Pancreas (tissue), 10 donors: ENCODE measurements around the gene NTF3. TPM values are rescaled to one million over a fixed set of nuclear protein-coding genes. Genes with fewer than 3 reads are reported as not detected.

Experiments used
- ATAC-seq, 4 donors: fragments of 200-7000 bp; cut with Tn5 transposase; one replicate each; pipeline versions ENCODE4 v1.8.0 to v1.9.1; 2020; ENCODE audit warnings: mild to moderate bottlenecking in 4 of 4, moderate library complexity in 4 of 4
- DNase-seq, 6 donors: peaks; one replicate each; pipeline ENCODE4 v3.0.0-alpha.2; 2020
- FAIRE-seq: peaks from 2 replicates; lab custom pipeline; 2012; peaks lifted over from hg19 to GRCh38; lab: Jason Lieb, UNC
- H3K27ac ChIP-seq, 4 donors: fragments of 200-600 bp; sonication (generic); 1 replicate in 3 of 4; 2 replicates in 1 of 4; pipeline versions ENCODE4 v1.5.0 to v1.8.0; 2020
- H3K27me3 ChIP-seq, 4 donors: fragments of 200-600 bp; one replicate each; pipeline ENCODE4 v1.8.0; 2021
- H3K36me3 ChIP-seq, 3 donors: fragments of 200-600 bp; sonication (generic) in 1 of 3; one replicate each; pipeline versions ENCODE4 v1.5.0 to v1.8.0; 2020 to 2021
- H3K4me1 ChIP-seq, 3 donors: fragments of 200-600 bp; one replicate each; pipeline ENCODE4 v1.8.0; 2021
- H3K4me3 ChIP-seq, 4 donors: fragments of 200-600 bp; sonication (generic) in 2 of 4; one replicate each; pipeline versions ENCODE4 v1.5.0 to v1.8.0; 2020 to 2021
- H3K9me3 ChIP-seq, 4 donors: fragments of 200-600 bp; one replicate each; pipeline ENCODE4 v1.8.0; 2021
- CTCF ChIP-seq, 4 donors: fragments of 200-600 bp; sonication (generic) in 3 of 4; IDR thresholded peaks; one replicate each; pipeline versions ENCODE4 v1.5.0 to v1.8.0; 2021; ENCODE audit warnings: antibody characterized with exemption in 4 of 4
- WGBS, 2 donors: extraction: QIAGEN DNeasy Blood & Tissue Kit; methylation state at CpG; one replicate each; pipeline ENCODE4 v1.1.7; 2013; 5-methylcytosine and 5-hydroxymethylcytosine counted together
- intact Hi-C, 3 donors: fragments of 100-400 bp; cut with DNase I; formaldehyde crosslinking; loops; one replicate each; pipeline versions ENCODE4 v1.11.1 to v1.14.2; 2022
- polyA plus RNA-seq, 2 donors: library from polyadenylated mRNA; stranded (reverse); fragments of 200-250 nt; gene quantifications; one replicate each; pipeline ENCODE4 v1.2.3, GENCODE V29; 2013
- total RNA-seq, 6 donors: library from RNA; stranded (reverse); fragmentation: NEBNext Ultra II Directional in 4 of 6; extraction: Animal tissue kit (Norgen Biotek cat#: 25700) in 4 of 6; gene quantifications; one replicate each; pipeline versions ENCODE4 v1.2.1 to v1.2.4, GENCODE V29; 2021 to 2023
- donor health status: healthy with polysubstance abuse.
- donor health status: DM: no; HTN: no; CAD: no; lungs with moderate emphysema.
- donor health status: DM: no; HTN: no; CAD: no.
- donor health status: control.
- donor health status: control.
- donor health status: Bipolar disorder and iron deficiency.
- donor health status: DM: yes; HTN: yes; CAD: no.
- donor health status: DM: no; HTN: no; CAD: no.
- donor health status: DM: no; HTN: no; CAD: no.
- donor health status: DM: yes; HTN: yes; CAD: no.

NTF3 gene
- total and polyA plus RNA-seq, 8 donors, result 0.46 to 0.63 TPM; not detected in 6

GRCh38 chr12:5493018-5493417 is 61.1 kb downstream of the NTF3 start:
- Histone ChIP-seq H3K4me1 (no peaks in the 10 kb centered on the region), H3K27ac (no peak overlapping the region), H3K4me3 (no peak overlapping the region), H3K27me3 (peaks cover 0 to 13% (median 0%) of the 10 kb centered on the region in 4 donors), H3K9me3 (no peaks in the 10 kb centered on the region), H3K36me3 (no peaks in the 10 kb centered on the region)
- intact Hi-C loops, result no loop called here
- no peak for FAIRE-seq
- TF ChIP-seq CTCF (IDR thresholded peaks at IDR 0.05), result no peak
- no peak for DNase-seq
- no peak for ATAC-seq
- 63 to 73% methylated on average over 7 of the region's 7 CpGs for WGBS, 2 donors

GRCh38 chr12:5494343-5494742 is 62.4 kb downstream of the NTF3 start:
- FAIRE-seq (no peak), ATAC-seq (no peak), DNase-seq (no peak)
- Histone ChIP-seq H3K27me3 (peaks cover 0 to 13% (median 0%) of the 10 kb centered on the region in 4 donors), H3K27ac (no peak overlapping the region), H3K4me3 (no peak overlapping the region), H3K9me3 (no peaks in the 10 kb centered on the region), H3K36me3 (no peaks in the 10 kb centered on the region), H3K4me1 (no peaks in the 10 kb centered on the region)
- intact Hi-C loops, result no loop called here
- 86 to 92% methylated on average over 28 of the region's 28 CpGs for WGBS, 2 donors
- no peak for TF ChIP-seq CTCF (IDR thresholded peaks at IDR 0.05)

DNA sequence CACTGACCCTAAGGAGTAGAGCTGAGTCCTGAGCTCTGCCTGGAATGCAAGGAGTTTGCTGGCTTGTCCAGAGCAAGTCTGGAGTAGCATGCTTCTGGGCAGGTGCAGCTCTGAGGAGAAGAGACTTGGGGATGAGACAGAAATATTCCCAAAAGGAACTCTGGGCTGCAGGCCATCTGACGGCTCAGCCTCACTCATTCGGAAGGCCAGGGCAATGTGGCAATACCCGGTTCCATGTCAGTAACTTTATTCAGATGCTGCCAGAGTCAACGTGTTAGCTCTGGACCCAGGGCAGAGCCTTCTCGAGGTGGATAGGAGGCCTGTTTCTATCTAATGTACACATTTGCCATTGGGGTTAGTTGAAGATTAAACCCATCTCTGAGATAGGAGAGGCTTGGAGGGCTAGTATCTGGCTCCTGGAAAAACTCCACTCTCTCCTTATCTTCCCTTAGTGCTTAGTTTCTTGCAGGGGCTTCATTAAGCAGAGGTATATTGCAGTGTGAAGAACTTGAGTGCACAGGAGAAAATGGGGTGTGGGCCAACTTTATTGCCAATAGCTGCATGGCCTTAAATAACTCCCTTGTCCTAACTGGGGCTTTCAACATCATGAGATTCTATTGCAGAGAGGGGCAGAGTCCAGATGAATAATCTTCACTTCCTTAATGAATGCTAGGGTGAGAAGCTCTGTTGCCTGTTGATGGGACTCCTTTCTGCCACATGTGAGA is 65.6 kb downstream of the NTF3 start:
- no peak overlapping the region for H3K4me3 ChIP-seq
- DNase-seq (no peak), ATAC-seq (no peak), FAIRE-seq (no peak)
- peaks cover 0 to 15% (median 0%) of the 10 kb centered on the region in 4 donors for H3K27me3 ChIP-seq
- 22 to 26% methylated on average over 5 of the region's 5 CpGs for WGBS, 2 donors
- TF ChIP-seq CTCF (IDR thresholded peaks at IDR 0.05), result no peak
- no peaks in the 10 kb centered on the region for H3K36me3 ChIP-seq
- H3K9me3 ChIP-seq, result no peaks in the 10 kb centered on the region
- H3K27ac ChIP-seq, result no peak overlapping the region
- intact Hi-C loops, result no loop called here
- H3K4me1 ChIP-seq, result no peaks in the 10 kb centered on the region

DNA sequence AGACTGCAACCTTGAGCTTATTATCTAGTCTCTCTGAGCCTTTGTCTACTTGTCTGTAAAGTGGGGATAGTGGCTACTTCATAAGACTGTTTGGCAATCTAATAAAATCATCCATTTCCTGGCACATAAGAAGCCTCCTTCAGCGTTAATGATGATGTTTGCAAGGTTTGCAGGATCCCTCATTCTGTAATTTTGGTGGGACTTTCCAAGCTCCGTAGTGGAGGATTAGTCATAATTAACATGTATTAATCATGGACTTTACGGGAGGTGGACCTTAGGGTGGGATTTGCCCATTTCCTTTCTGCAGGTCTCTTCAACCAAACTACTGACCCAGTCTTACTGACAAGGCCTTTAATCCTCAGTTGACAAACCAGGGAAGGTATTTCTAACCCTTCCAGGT is 66.2 kb downstream of the NTF3 start:
- FAIRE-seq (no peak), DNase-seq (no peak), ATAC-seq (no peak)
- intact Hi-C loops, result no loop called here
- Histone ChIP-seq H3K27me3 (peaks cover 0 to 10% (median 0%) of the 10 kb centered on the region in 4 donors), H3K9me3 (no peaks in the 10 kb centered on the region), H3K36me3 (no peaks in the 10 kb centered on the region), H3K4me1 (no peaks in the 10 kb centered on the region), H3K27ac (no peak overlapping the region), H3K4me3 (no peak overlapping the region)
- 87 to 89% methylated on average over 3 of the region's 3 CpGs for WGBS, 2 donors
- TF ChIP-seq CTCF (IDR thresholded peaks at IDR 0.05), result no peak

GRCh38 chr12:5498806-5499205 is 66.9 kb downstream of the NTF3 start:
- ATAC-seq (no peak), DNase-seq (no peak), FAIRE-seq (no peak)
- H3K36me3 ChIP-seq, result no peaks in the 10 kb centered on the region
- no peaks in the 10 kb centered on the region for H3K9me3 ChIP-seq
- WGBS, 2 donors, result 91 to 95% methylated on average over 8 of the region's 8 CpGs
- intact Hi-C loops, result no loop called here
- peaks cover 0 to 8% (median 0%) of the 10 kb centered on the region in 4 donors for H3K27me3 ChIP-seq
- no peak overlapping the region for H3K4me3 ChIP-seq
- no peaks in the 10 kb centered on the region for H3K4me1 ChIP-seq
- H3K27ac ChIP-seq, result no peak overlapping the region
- TF ChIP-seq CTCF (IDR thresholded peaks at IDR 0.05), result no peak
